ENCODE data around the gene CENPA. TPM values are rescaled to one million over a fixed set of nuclear protein-coding genes. Genes with fewer than 3 reads are reported as not detected.

The CENPA gene
- total RNA-seq, 2 donors from 2014 or later, result 0.35 to 0.41 TPM

- Histone ChIP-seq H3K36me3 (no peaks in the 10 kb centered on the region), H3K4me1 (peaks cover 0 to 14% of the 10 kb centered on the region in 2 donors), H3K27ac (no peak overlapping the region), H3K4me3 (no peak overlapping the region), H3K9me3 (no peaks in the 10 kb centered on the region), H3K27me3 (no peaks in the 10 kb centered on the region)
- DNase-seq (ENCODE audit: low spot score), result no peak
- TF ChIP-seq CTCF (IDR thresholded peaks at IDR 0.05), result no peak
These were observed 45.0 kb upstream of the CENPA start for GRCh38 chr2:26740890-26741302.

GRCh38 chr2:26742048-26742770 is 43.6 kb upstream of the CENPA start:
- H3K27me3 ChIP-seq, result no peaks in the 10 kb centered on the region
- no peak overlapping the region for H3K4me3 ChIP-seq
- peaks cover 0 to 8% of the 10 kb centered on the region in 2 donors for H3K4me1 ChIP-seq
- DNase-seq (ENCODE audit: low spot score), result no peak
- no peaks in the 10 kb centered on the region for H3K9me3 ChIP-seq
- no peaks in the 10 kb centered on the region for H3K36me3 ChIP-seq
- H3K27ac ChIP-seq, result no peak overlapping the region
- no peak for TF ChIP-seq CTCF (IDR thresholded peaks at IDR 0.05)

GRCh38 chr2:26743852-26744251 is 42.0 kb upstream of the CENPA start:
- Histone ChIP-seq H3K27me3 (no peaks in the 10 kb centered on the region), H3K4me1 (no peaks in the 10 kb centered on the region), H3K27ac (no peak overlapping the region), H3K9me3 (no peaks in the 10 kb centered on the region), H3K4me3 (no peak overlapping the region), H3K36me3 (no peaks in the 10 kb centered on the region)
- no peak for TF ChIP-seq CTCF (IDR thresholded peaks at IDR 0.05)
- no peak for DNase-seq (ENCODE audit: low spot score)

GRCh38 chr2:26744953-26745352 is 40.9 kb upstream of the CENPA start:
- Histone ChIP-seq H3K36me3 (no peaks in the 10 kb centered on the region), H3K4me3 (no peak overlapping the region), H3K27me3 (no peaks in the 10 kb centered on the region), H3K4me1 (no peaks in the 10 kb centered on the region), H3K9me3 (no peaks in the 10 kb centered on the region), H3K27ac (no peak overlapping the region)
- no peak for TF ChIP-seq CTCF (IDR thresholded peaks at IDR 0.05)
- DNase-seq (ENCODE audit: low spot score), result no peak

- H3K36me3 ChIP-seq, result no peaks in the 10 kb centered on the region
- peak; percentile 87 for DNase-seq (ENCODE audit: low spot score)
- no peak overlapping the region for H3K27ac ChIP-seq
- H3K4me3 ChIP-seq, result no peak overlapping the region
- peak; percentile 63 to 92 for TF ChIP-seq CTCF (IDR thresholded peaks at IDR 0.05)
- H3K4me1 ChIP-seq, result no peaks in the 10 kb centered on the region
- no peaks in the 10 kb centered on the region for H3K27me3 ChIP-seq
- no peaks in the 10 kb centered on the region for H3K9me3 ChIP-seq
These were observed 40.1 kb upstream of the CENPA start for GRCh38 chr2:26745609-26746327.
